GM12878 (cell line): ENCODE measurements around the gene TMEM132D. TPM values are rescaled to one million over a fixed set of nuclear protein-coding genes. Genes with fewer than 3 reads are reported as not detected.

Source experiments
- ATAC-seq: fragments of 200-7000 bp; cut with Tn5 transposase; 3 replicates; pipeline ENCODE4 v1.9.1; 2020; ENCODE audit warnings: mild to moderate bottlenecking, moderate library complexity
- BruUV-seq: library from RNA; stranded (reverse); fragments of 400-500 nt; replicated peaks from 2 replicates; lab custom pipeline; 2021; lab: Mats Ljungman, UMichigan
- CTCF ChIA-PET: fragments of 300-600 bp; sonication (Branson Sonifier 250); formaldehyde crosslinking; extraction: SDS; loops from one replicate; lab custom pipeline; 2021; ENCODE audit warnings: inconsistent platforms; lab: Yijun Ruan, JAX
- POLR2A ChIA-PET: fragments of 350-600 bp; formaldehyde crosslinking; extraction: SDS; loops from one replicate; lab custom pipeline; 2021; ENCODE audit warnings: inconsistent platforms; lab: Charles Lee
- RAD21 ChIA-PET: fragments of 300-600 bp; sonication (Branson Sonifier 250); formaldehyde crosslinking; loops from one replicate; lab custom pipeline; 2023; ENCODE audit warnings: antibody characterized with exemption; ENCODE audit not compliant: unreplicated experiment; lab: Charles Lee
- SMC1A ChIA-PET: fragments of 300-600 bp; sonication (Branson Sonifier 250); formaldehyde crosslinking; loops from one replicate; lab custom pipeline; 2023; ENCODE audit not compliant: unreplicated experiment, uncharacterized antibody; lab: Charles Lee
- DNase-seq: peaks from one replicate; pipeline ENCODE4 v3.0.0-alpha.2; 2011; ENCODE audit warnings: low read depth, low spot score
- FAIRE-seq: peaks from 3 replicates; lab custom pipeline; 2011; peaks lifted over from hg19 to GRCh38; lab: Jason Lieb, UNC
- H2AFZ ChIP-seq: 2 replicates; pipeline ENCODE4 v1.6.0; 2011; ENCODE audit warnings: low read depth, low read length, control low read depth; ENCODE audit not compliant: control insufficient read depth
- H3K27ac ChIP-seq: 2 replicates; pipeline ENCODE4 v1.5.1; 2011; ENCODE audit warnings: control low read depth; ENCODE audit not compliant: control insufficient read depth, insufficient read depth
- H3K27me3 ChIP-seq, 2 experiments: replicated peaks in 1 of 2; 2 replicates each; pipeline versions ENCODE4 v1.6.0 to v1.6.1; 2011; ENCODE audit warnings: low read length in 1 of 2; ENCODE audit not compliant: control insufficient read depth in 2 of 2, insufficient read depth in 2 of 2
- H3K36me3 ChIP-seq, 2 experiments: 2 replicates each; pipeline ENCODE4 v1.5.1; 2011; ENCODE audit warnings: low read length in 1 of 2; ENCODE audit not compliant: control insufficient read depth in 2 of 2, insufficient read depth in 2 of 2
- H3K4me1 ChIP-seq: 2 replicates; pipeline ENCODE4 v1.6.1; 2011; ENCODE audit warnings: mild to moderate bottlenecking, low read length, moderate library complexity, mixed read lengths; ENCODE audit not compliant: control insufficient read depth, insufficient read depth
- H3K4me2 ChIP-seq: 2 replicates; pipeline ENCODE4 v1.6.0; 2011; ENCODE audit warnings: control low read depth; ENCODE audit not compliant: control insufficient read depth, insufficient read depth
- H3K4me3 ChIP-seq: fragments of 200-600 bp; sonication (generic); 2 replicates; pipeline ENCODE4 v1.5.1; 2016
- H3K79me2 ChIP-seq: 2 replicates; pipeline ENCODE4 v1.6.0; 2011; ENCODE audit warnings: low read length; ENCODE audit not compliant: control insufficient read depth, insufficient read depth
- H3K9ac ChIP-seq: 2 replicates; pipeline ENCODE4 v1.8.0; 2011; ENCODE audit warnings: low read length, control low read depth, mixed read lengths; ENCODE audit not compliant: control insufficient read depth, insufficient read depth
- H3K9me3 ChIP-seq: replicated peaks from 3 replicates; pipeline ENCODE4 v1.5.1; 2011; ENCODE audit warnings: mild to moderate bottlenecking, low read length; ENCODE audit not compliant: control insufficient read depth, insufficient read depth
- H4K20me1 ChIP-seq: 2 replicates; pipeline ENCODE4 v1.6.0; 2011; ENCODE audit not compliant: control insufficient read depth, insufficient read depth
- ASH2L ChIP-seq: fragments of 300-600, 200-600 bp; sonication (generic); IDR thresholded peaks from 2 replicates; pipeline ENCODE4 v1.6.1; 2017; ENCODE audit warnings: low read depth, mild to moderate bottlenecking, borderline replicate concordance
- BCL11A ChIP-seq: IDR thresholded peaks from 2 replicates; pipeline ENCODE4 v1.6.1; 2011; ENCODE audit warnings: low read depth, low read length
- CBX3 ChIP-seq: fragments of 200-600 bp; sonication (generic); IDR thresholded peaks from 2 replicates; pipeline ENCODE4 v1.6.1; 2016; ENCODE audit warnings: low read depth, borderline replicate concordance
- CREM ChIP-seq: IDR thresholded peaks from 2 replicates; pipeline ENCODE4 v1.6.1; 2014; ENCODE audit warnings: antibody characterized with exemption, low read depth
- ETV6 ChIP-seq, 2 experiments: fragments of 450-650 bp in 1 of 2; IDR thresholded peaks in 1 of 2; conservative IDR thresholded peaks in 1 of 2; 2 replicates each; pipeline ENCODE4 v1.6.1; 2014; ENCODE audit warnings: antibody characterized with exemption in 1 of 2, borderline replicate concordance in 1 of 2, low read depth in 1 of 2, mild to moderate bottlenecking in 1 of 2, moderate library complexity in 1 of 2
- EZH2 ChIP-seq: IDR thresholded peaks from 2 replicates; pipeline ENCODE4 v1.6.1; 2012; ENCODE audit warnings: low read depth, mild to moderate bottlenecking, control low read depth, inconsistent platforms, low read length, borderline replicate concordance; ENCODE audit not compliant: control insufficient read depth
- FOXK2 ChIP-seq: fragments of 450-650 bp; IDR thresholded peaks from 2 replicates; pipeline ENCODE4 v1.6.1; 2017; ENCODE audit warnings: mild to moderate bottlenecking, moderate library complexity
- NFIC ChIP-seq: IDR thresholded peaks from 2 replicates; pipeline ENCODE4 v1.6.1; 2012; ENCODE audit warnings: low read depth, mild to moderate bottlenecking, inconsistent platforms, low read length, moderate library complexity
- NR2C1 ChIP-seq: fragments of 450-650 bp; IDR thresholded peaks from 2 replicates; pipeline ENCODE4 v1.6.1; 2017; ENCODE audit warnings: antibody characterized with exemption, mild to moderate bottlenecking, moderate library complexity
- NR2F1 ChIP-seq: fragments of 450-650 bp; conservative IDR thresholded peaks from 2 replicates; pipeline ENCODE4 v1.6.1; 2017; ENCODE audit warnings: mild to moderate bottlenecking
- RB1 ChIP-seq: fragments of 450-650 bp; formaldehyde crosslinking; IDR thresholded peaks from 2 replicates; pipeline ENCODE4 v1.6.1; 2017; ENCODE audit warnings: mild to moderate bottlenecking, borderline replicate concordance
- SUPT20H ChIP-seq: IDR thresholded peaks from 2 replicates; pipeline ENCODE4 v1.6.1; 2011; ENCODE audit warnings: low read depth, mild to moderate bottlenecking, low read length, moderate library complexity, borderline replicate concordance; ENCODE audit not compliant: control insufficient read depth
- TBL1XR1 ChIP-seq: IDR thresholded peaks from 2 replicates; pipeline ENCODE4 v1.6.1; 2012; ENCODE audit warnings: low read depth, low read length, improper control_type of control experiment
- ZBED1 ChIP-seq: IDR thresholded peaks from 2 replicates; pipeline ENCODE4 v1.6.1; 2016; ENCODE audit warnings: borderline replicate concordance
- ZBTB11 ChIP-seq: fragments of 450-650 bp; formaldehyde crosslinking; IDR thresholded peaks from 2 replicates; pipeline ENCODE4 v1.5.0; 2022; ENCODE audit warnings: mild to moderate bottlenecking, missing genetic modification characterization
- ZNF207 ChIP-seq: fragments of 450-650 bp; IDR thresholded peaks from 2 replicates; pipeline ENCODE4 v1.6.1; 2014; ENCODE audit warnings: antibody characterized with exemption, mild to moderate bottlenecking, borderline replicate concordance
- ZNF274 ChIP-seq: IDR thresholded peaks from one replicate; pipeline ENCODE4 v1.8.0; 2011; ENCODE audit not compliant: insufficient read length, insufficient read depth
- WGBS: methylation state at CpG from one replicate; pipeline ENCODE4 v1.1.6; 2016; ENCODE audit warnings: low lambda C conversion rate; ENCODE audit not compliant: insufficient replicate concordance, insufficient coverage; ENCODE audit errors: missing lambda C conversion rate; 5-methylcytosine and 5-hydroxymethylcytosine counted together
- in situ Hi-C: fragments of 300-500 bp; cut with MboI; formaldehyde crosslinking; loops from 9 replicates; pipeline ENCODE4 v1.14.3; 2018; ENCODE audit warnings: mixed read lengths
- intact Hi-C: fragments of 100-400 bp; cut with micrococcal nuclease; formaldehyde crosslinking; loops from one replicate; pipeline ENCODE4 v1.14.2; 2022; ENCODE audit not compliant: unreplicated experiment
- polyA plus RNA-seq, 11 experiments: library from polyadenylated mRNA; depleted of rRNA in 4 of 11; unstranded in 6 of 11; stranded (reverse) in 5 of 11; fragments of >200 nt; fragmentation: Nextera tagmentation in 4 of 11; fragmentation: Illumina TruSeq in 1 of 11; extraction: Ambion mirVana in 4 of 11; extraction: Trizol in 1 of 11; gene quantifications; 1 replicate in 1 of 11; 2 replicates in 10 of 11; pipeline versions ENCODE4 v1.2.1 to v1.2.3, GENCODE V29; 2011 to 2016; ENCODE audit warnings: inconsistent platforms in 2 of 11, missing spikeins in 2 of 11, low read depth in 1 of 11
- total RNA-seq, 4 experiments: library from RNA; depleted of rRNA in 3 of 4; stranded (reverse); fragments of >200 nt in 3 of 4; fragmentation: Illumina TruSeq in 1 of 4; extraction: Trizol in 1 of 4; gene quantifications; 2 replicates each; pipeline versions ENCODE4 v1.2.1 to v1.2.3, GENCODE V29; 2013 to 2021
- TF ChIP-seq, protein P1 (sequence below): fragments of 450-650 bp; IDR thresholded peaks from 2 replicates; pipeline ENCODE4 v1.6.1; 2014; ENCODE audit warnings: mild to moderate bottlenecking

Gene TMEM132D
- total and polyA plus RNA-seq, 10 of the 15 experiments (the other 5 are each of a cell fraction or from before 2014, with no cell fraction given), result under 0.01 to 0.12 (median 0.02) TPM; not detected in 3

DNA sequence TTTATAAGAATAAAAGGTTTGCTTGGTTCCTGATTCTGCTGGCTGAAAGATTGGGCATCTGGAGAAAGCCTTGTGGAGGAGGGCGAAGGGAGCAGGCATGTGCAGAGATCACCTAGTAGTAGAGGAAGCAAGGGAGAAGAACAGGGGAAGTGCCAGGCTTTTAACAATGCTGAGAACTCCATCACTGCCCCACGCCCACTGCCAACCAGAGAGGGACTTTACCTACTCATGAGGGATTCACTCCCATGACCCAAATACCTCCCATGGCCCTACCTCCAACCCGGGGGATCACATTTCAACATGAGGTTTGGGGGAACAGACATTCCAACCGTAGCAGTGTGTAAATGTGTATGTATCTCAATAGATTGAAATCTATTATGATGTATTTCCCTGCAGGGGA is 690.3 kb downstream of the TMEM132D start:
- ChIA-PET SMC1A (interaction anchor here (0.6 kb wide), 1 partner anchor 155 kb away, joined by 3 read pairs; no protein-coding TSS in a partner anchor), POLR2A (no interaction called here), CTCF (no interaction called here), RAD21 (no interaction called here)
- no peak for FAIRE-seq
- no peaks in the 10 kb centered on the region for H3K79me2 ChIP-seq
- H2AFZ ChIP-seq, result no peak overlapping the region
- H3K9ac ChIP-seq, result no peak overlapping the region
- no peak overlapping the region for H3K4me3 ChIP-seq
- BruUV-seq, result no TSS peak
- no peak for DNase-seq
- no peaks in the 10 kb centered on the region for H3K27me3 ChIP-seq
- ATAC-seq, result no peak
- in situ Hi-C loops, result no loop called here
- H3K36me3 ChIP-seq, result no peaks in the 10 kb centered on the region
- H3K4me1 ChIP-seq, result no peaks in the 10 kb centered on the region
- WGBS, result 5% methylated on average over 4 of the region's 4 CpGs
- H3K9me3 ChIP-seq, result no peaks in the 10 kb centered on the region; the same call in 1 of the 3 replicates
- no peak overlapping the region for H3K27ac ChIP-seq
- H3K4me2 ChIP-seq, result no peak overlapping the region
- no peaks in the 10 kb centered on the region for H4K20me1 ChIP-seq
- intact Hi-C loops, result no loop called here
- no peak for TF ChIP-seq EZH2
- no peak for TF ChIP-seq NR2F1
- no peak for TF ChIP-seq ZNF274
- no peak for TF ChIP-seq NFIC
- TF ChIP-seq, protein P1, sequence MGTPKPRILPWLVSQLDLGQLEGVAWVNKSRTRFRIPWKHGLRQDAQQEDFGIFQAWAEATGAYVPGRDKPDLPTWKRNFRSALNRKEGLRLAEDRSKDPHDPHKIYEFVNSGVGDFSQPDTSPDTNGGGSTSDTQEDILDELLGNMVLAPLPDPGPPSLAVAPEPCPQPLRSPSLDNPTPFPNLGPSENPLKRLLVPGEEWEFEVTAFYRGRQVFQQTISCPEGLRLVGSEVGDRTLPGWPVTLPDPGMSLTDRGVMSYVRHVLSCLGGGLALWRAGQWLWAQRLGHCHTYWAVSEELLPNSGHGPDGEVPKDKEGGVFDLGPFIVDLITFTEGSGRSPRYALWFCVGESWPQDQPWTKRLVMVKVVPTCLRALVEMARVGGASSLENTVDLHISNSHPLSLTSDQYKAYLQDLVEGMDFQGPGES, result no peak
- TF ChIP-seq TBL1XR1, result no peak
- no peak for TF ChIP-seq ZBED1
- TF ChIP-seq RB1, result no peak
- no peak for TF ChIP-seq ASH2L
- TF ChIP-seq ETV6 (conservative IDR thresholded peaks at IDR 0.05 in 1 of 2, IDR thresholded peaks at IDR 0.05 in 1 of 2; ENCODE audit: borderline replicate concordance in 1 of 2, low read depth in 1 of 2), result no peak
- TF ChIP-seq SUPT20H, result no peak
- TF ChIP-seq CREM, result no peak
- no peak for TF ChIP-seq NR2C1
- TF ChIP-seq ZBTB11 (CRISPR knock-in tag), result no peak
- no peak for TF ChIP-seq CBX3
- no peak for TF ChIP-seq FOXK2
- no peak for TF ChIP-seq BCL11A
- no peak for TF ChIP-seq ZNF207
